Measurements from ENCODE around the gene CTPS1.

- TF ChIP-seq CTCF (IDR thresholded peaks at IDR 0.05; ENCODE audit: poor library complexity) (no peak), EZH2 (IDR thresholded peaks at IDR 0.05; ENCODE audit: borderline replicate concordance) (no peak)
Measured at GRCh38 chr1:40985161-40985560, 5.7 kb downstream of the CTPS1 start.

All from hepatocyte (in vitro differentiated cells).